ENCODE results near the gene UTS2R. TPM values are rescaled to one million over a fixed set of nuclear protein-coding genes. Genes with fewer than 3 reads are reported as not detected.

Gene UTS2R
- total and polyA plus RNA-seq, 3 donors from 2014 or later = 0.32 to 28.1 (median 3.8) TPM

DNA sequence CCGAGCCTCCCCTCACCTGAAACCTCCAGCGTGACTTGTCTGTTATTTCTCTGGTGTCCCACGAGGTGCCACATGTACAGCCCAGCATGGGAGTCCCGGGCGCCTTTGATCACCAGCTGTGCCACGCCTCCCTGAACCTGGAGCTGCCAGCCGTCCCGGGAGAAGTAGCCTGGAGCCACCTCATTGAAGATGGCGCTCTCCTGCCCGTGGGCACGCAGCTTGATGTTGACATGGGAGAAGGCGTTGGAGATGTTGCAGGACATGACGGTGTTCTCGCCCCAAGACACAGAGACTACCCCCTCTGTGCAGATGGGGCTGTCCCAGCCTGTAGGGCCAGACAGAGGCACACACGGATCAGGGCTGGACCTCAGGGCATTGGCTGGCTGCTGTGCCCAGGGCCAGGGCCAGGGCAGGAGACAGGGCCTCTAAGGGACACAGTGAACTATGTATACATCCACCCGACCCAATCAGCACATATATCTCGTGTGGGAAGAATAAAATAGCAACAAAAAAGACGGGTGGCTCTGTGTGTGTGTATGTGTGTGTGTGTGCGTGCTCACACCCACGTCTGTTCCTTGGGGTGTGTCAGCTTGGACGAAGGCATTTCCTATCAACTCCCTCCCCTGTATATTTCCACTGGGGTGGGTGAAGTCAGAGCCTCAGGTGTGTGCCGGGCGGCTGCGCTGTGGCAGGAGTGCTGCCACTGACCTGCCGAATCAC is 46.8 kb upstream of the UTS2R start:
- no peak for TF ChIP-seq POLR2A (IDR thresholded peaks at IDR 0.05)
- TF ChIP-seq, protein P1, sequence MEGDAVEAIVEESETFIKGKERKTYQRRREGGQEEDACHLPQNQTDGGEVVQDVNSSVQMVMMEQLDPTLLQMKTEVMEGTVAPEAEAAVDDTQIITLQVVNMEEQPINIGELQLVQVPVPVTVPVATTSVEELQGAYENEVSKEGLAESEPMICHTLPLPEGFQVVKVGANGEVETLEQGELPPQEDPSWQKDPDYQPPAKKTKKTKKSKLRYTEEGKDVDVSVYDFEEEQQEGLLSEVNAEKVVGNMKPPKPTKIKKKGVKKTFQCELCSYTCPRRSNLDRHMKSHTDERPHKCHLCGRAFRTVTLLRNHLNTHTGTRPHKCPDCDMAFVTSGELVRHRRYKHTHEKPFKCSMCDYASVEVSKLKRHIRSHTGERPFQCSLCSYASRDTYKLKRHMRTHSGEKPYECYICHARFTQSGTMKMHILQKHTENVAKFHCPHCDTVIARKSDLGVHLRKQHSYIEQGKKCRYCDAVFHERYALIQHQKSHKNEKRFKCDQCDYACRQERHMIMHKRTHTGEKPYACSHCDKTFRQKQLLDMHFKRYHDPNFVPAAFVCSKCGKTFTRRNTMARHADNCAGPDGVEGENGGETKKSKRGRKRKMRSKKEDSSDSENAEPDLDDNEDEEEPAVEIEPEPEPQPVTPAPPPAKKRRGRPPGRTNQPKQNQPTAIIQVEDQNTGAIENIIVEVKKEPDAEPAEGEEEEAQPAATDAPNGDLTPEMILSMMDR (IDR thresholded peaks at IDR 0.05) = no peak
- no peak for DNase-seq
- no peak overlapping the region for H3K4me3 ChIP-seq
- H3K27me3 ChIP-seq = no peaks in the 10 kb centered on the region
- no peak overlapping the region for H3K27ac ChIP-seq
- no peaks in the 10 kb centered on the region for H3K9me3 ChIP-seq
- intact Hi-C loops (cut with DNase I; ENCODE audit: low total_unique reads) = no loop called here
- 65 to 80% methylated on average over 10 to 25 of the region's 25 CpGs for WGBS, 2 donors
- no peaks in the 10 kb centered on the region for H3K4me1 ChIP-seq
- H3K36me3 ChIP-seq (ENCODE audit: low read depth, missing control alignments) = no peaks in the 10 kb centered on the region

DNA sequence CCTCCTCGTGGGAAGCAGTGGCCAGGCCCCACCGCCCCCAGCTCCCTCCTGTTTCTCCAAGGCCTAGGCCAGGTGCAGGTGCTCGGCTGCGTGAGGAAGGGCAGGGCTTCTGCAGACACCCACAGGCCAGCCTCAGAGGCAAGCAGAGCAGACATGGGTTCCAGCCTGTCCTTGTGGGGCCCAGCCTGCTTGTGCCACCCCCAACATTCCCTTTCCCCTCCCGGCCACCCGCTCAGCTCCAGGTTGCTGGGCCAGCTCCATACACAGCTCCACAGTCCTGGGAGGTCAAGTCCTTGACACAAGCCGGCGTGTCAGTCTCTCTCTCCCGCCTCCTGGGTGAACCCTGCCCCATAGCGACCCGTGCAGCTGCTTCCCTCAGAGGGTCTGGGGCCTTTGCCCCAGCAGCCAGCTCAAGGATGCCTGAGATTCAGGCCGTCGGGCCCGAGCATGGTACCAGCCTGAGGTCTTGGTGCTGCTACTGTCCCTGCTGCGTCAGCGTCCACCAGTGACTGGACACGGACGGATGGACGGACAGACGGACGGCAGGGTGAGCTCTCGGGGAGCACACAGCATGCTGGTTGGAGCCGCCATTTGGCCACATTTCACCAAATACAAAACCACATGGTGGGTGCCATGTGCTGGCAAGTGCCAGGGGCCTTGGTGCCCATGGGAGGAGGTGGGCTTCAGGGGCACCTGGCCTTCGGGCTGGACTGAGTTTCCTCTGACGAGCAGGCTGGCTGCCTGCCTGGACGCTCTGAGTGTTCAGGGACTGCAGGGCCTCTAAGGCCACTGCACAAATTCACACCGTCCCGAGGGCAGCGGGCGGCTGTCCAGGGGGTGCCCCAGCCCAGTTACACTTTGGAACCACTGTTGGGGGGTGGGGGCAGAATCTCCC is 46.0 kb upstream of the UTS2R start:
- intact Hi-C loops (cut with DNase I; ENCODE audit: low total_unique reads) = no loop called here

DNA sequence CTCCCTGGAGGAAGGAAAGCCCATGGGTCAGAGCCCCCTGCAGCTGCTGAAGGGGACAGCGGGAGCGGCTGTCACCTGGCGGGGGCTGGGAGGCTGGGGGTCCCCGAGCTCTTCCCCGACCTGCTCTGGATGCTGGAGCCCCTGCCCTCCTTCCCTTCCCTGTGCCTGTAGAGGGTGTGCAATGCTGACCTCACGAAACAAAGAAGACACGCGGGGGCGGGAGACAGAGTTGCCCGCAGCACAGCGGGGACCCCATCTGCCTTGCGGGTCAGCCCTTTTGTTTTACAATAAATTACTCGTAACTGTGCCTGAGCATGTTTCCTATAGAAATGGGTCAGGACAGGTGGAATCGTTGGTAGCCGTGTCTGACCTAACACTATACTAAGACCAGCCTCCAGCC is 44.3 kb upstream of the UTS2R start:
- Histone ChIP-seq H3K9me3 (no peaks in the 10 kb centered on the region), H3K36me3 (ENCODE audit: low read depth, missing control alignments) (no peaks in the 10 kb centered on the region), H3K4me1 (peaks cover 7% of the 10 kb centered on the region), H3K4me3 (no peak overlapping the region), H3K27ac (no peak overlapping the region), H3K27me3 (no peaks in the 10 kb centered on the region)
- intact Hi-C loops (cut with DNase I; ENCODE audit: low total_unique reads) = no loop called here
- 75 to 85% methylated on average over 12 to 15 of the region's 15 CpGs for WGBS, 2 donors
- no peak for DNase-seq
- TF ChIP-seq, protein P1 (IDR thresholded peaks at IDR 0.05) = no peak
- no peak for TF ChIP-seq POLR2A (IDR thresholded peaks at IDR 0.05)

More for the DNA sequence above, 46.0 kb upstream of the UTS2R start:
- Histone ChIP-seq H3K27me3 (no peaks in the 10 kb centered on the region), H3K36me3 (ENCODE audit: low read depth, missing control alignments) (no peaks in the 10 kb centered on the region), H3K27ac (no peak overlapping the region), H3K4me1 (peaks cover 6% of the 10 kb centered on the region), H3K4me3 (no peak overlapping the region), H3K9me3 (no peaks in the 10 kb centered on the region)
- TF ChIP-seq POLR2A (IDR thresholded peaks at IDR 0.05) = no peak
- TF ChIP-seq, protein P1 (IDR thresholded peaks at IDR 0.05) = no peak
- WGBS, 2 donors = 91 to 95% methylated on average over 22 to 30 of the region's 30 CpGs
- no peak for DNase-seq

DNA sequence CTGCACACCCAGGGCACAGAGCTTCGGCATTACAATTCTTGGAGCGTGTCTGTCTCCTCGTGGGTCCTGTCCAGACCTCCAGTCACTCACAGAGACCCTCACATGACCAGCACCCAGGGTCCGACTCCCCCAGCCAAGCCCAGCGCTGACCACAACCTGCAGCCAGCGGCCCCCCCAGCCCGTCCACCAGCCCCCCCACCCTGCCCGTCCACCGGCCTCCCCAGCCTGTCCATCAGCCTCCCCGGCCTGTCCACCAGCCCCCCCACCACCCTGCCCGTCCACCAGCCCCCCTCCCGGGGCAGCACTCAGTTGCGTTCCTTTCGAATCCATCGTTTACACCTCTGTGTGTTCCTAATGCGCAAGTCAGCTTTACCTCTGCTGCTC is 43.8 kb upstream of the UTS2R start:
- Histone ChIP-seq H3K27me3 (no peaks in the 10 kb centered on the region), H3K36me3 (ENCODE audit: low read depth, missing control alignments) (no peaks in the 10 kb centered on the region), H3K27ac (no peak overlapping the region), H3K9me3 (no peaks in the 10 kb centered on the region), H3K4me1 (peaks cover 9% of the 10 kb centered on the region), H3K4me3 (no peak overlapping the region)
- 83 to 85% methylated on average over 13 to 16 of the region's 16 CpGs for WGBS, 2 donors
- intact Hi-C loops (cut with DNase I; ENCODE audit: low total_unique reads) = no loop called here
- DNase-seq = no peak
- TF ChIP-seq POLR2A (IDR thresholded peaks at IDR 0.05) = no peak
- TF ChIP-seq, protein P1 (IDR thresholded peaks at IDR 0.05) = no peak
